Mesangial cell (primary cell): ENCODE results near the gene NEDD4L. TPM values are rescaled to one million over a fixed set of nuclear protein-coding genes. Genes with fewer than 3 reads are reported as not detected.

Experiments used
- total RNA-seq: library from RNA; depleted of rRNA; stranded (reverse); fragments of >200 nt; gene quantifications from 2 replicates; pipeline ENCODE4 v1.2.3, GENCODE V29; 2015

NEDD4L gene
- total RNA-seq = 39.8 and 67.6 TPM in 2 replicates

DNA sequence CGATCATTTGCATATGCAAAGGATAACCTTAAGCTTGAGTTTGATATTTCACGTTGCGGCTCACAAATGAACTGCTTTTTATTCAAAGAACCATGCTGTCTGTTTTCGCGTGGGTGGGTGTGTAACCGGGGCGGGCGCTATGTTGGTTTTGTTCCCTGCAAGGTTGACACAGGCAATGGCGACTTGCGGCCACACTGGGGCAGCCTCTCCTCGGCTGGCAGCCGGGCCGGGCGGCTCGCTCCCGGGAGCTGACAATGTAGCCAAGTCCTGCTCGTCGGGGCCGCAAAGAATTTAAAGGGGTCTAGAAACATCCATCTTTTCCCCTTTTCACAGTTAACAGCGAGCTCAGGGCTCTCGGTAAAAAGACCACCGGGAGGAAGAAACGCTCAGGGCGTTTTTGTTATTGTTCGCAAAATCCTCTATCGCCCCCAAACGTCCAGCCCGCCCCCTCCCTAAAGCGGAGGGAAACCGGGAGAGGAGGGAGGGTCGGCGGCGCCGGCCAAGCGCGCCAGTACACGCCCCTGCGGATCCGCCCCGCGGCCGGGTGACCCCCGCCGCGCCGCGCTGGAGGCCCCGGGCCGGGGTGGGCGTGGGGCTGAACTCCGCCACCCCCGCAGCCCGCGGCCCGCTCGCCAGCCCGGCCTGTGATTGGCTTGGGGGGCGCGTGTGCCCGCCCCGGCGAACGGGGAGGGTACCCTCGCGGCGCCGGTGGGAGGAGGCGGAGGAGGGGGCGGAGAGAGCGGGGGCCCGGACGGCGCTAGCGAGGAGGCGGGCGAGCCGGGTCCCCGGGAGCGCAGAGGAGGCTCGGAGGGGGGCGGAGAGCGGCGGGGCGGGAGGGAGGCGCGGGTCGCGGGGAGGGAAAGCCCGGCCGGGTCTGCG lies at the start of gene NEDD4L:
Gene NEDD4L (plus strand): TSS at position 736 of the 879 bp plus-strand sequence. CDS start 435 bp downstream, outside the sequence.

Other genes with a start within 250 kb of the NEDD4L start
- 19.5 and 23.5 TPM in 2 replicates for gene ATP8B1, start 240.9 kb upstream of the NEDD4L start, total RNA-seq